H9 (cell line): Measurements from ENCODE around the gene TUT7. TPM values are rescaled to one million over a fixed set of nuclear protein-coding genes. Genes with fewer than 3 reads are reported as not detected.

Experiments used
- DNase-seq: peaks from one replicate; pipeline ENCODE4 v3.0.0-alpha.2; 2017
- H2AFZ ChIP-seq: one replicate; pipeline ENCODE4 v1.6.1; 2013; ENCODE audit warnings: mild to moderate bottlenecking, low read length, control low read depth, moderate library complexity
- H2AK5ac ChIP-seq: 2 replicates; pipeline ENCODE4 v1.6.1; 2013; ENCODE audit warnings: low read length, control low read depth, mixed read lengths; ENCODE audit not compliant: insufficient read length
- H2BK120ac ChIP-seq: one replicate; pipeline ENCODE4 v1.6.1; 2013; ENCODE audit warnings: low read depth, mild to moderate bottlenecking, low read length, control low read depth, inconsistent platforms; ENCODE audit not compliant: poor library complexity, severe bottlenecking
- H2BK12ac ChIP-seq: 2 replicates; pipeline ENCODE4 v1.6.1; 2013; ENCODE audit warnings: low read length, control low read depth, mixed read lengths, low read depth; ENCODE audit not compliant: insufficient read length
- H2BK15ac ChIP-seq: 2 replicates; pipeline ENCODE4 v1.6.1; 2013; ENCODE audit warnings: low read depth, low read length, control low read depth
- H2BK20ac ChIP-seq: one replicate; pipeline ENCODE4 v1.6.1; 2013; ENCODE audit warnings: low read depth, mild to moderate bottlenecking, low read length, control low read depth, inconsistent platforms; ENCODE audit not compliant: poor library complexity, severe bottlenecking
- H2BK5ac ChIP-seq: 2 replicates; pipeline ENCODE4 v1.6.1; 2013; ENCODE audit warnings: low read length, control low read depth, mixed read lengths; ENCODE audit not compliant: insufficient read length
- H3K14ac ChIP-seq: 2 replicates; pipeline ENCODE4 v1.6.1; 2013; ENCODE audit warnings: low read length, control low read depth; ENCODE audit not compliant: insufficient read depth
- H3K18ac ChIP-seq: 2 replicates; pipeline ENCODE4 v1.6.1; 2013; ENCODE audit warnings: low read depth, mild to moderate bottlenecking, mixed read lengths, low read length, control low read depth; ENCODE audit not compliant: insufficient read length
- H3K23ac ChIP-seq: 2 replicates; pipeline ENCODE4 v1.6.1; 2013; ENCODE audit warnings: low read length, control low read depth, mixed read lengths, low read depth; ENCODE audit not compliant: insufficient read length
- H3K23me2 ChIP-seq: 2 replicates; pipeline ENCODE4 v1.6.1; 2013; ENCODE audit warnings: low read depth, mild to moderate bottlenecking, mixed read lengths, low read length, control low read depth; ENCODE audit not compliant: insufficient read length, poor library complexity, severe bottlenecking
- H3K27ac ChIP-seq: 2 replicates; pipeline ENCODE4 v1.5.1; 2013; ENCODE audit warnings: low read length, control low read depth, mixed read lengths, low read depth; ENCODE audit not compliant: insufficient read length
- H3K27me3 ChIP-seq: 2 replicates; pipeline ENCODE4 v1.6.1; 2013; ENCODE audit warnings: low read length, control low read depth, inconsistent platforms; ENCODE audit not compliant: insufficient read depth
- H3K4ac ChIP-seq: 2 replicates; pipeline ENCODE4 v1.6.1; 2013; ENCODE audit warnings: low read depth, mild to moderate bottlenecking, control low read depth, inconsistent platforms, low read length, moderate library complexity
- H3K4me1 ChIP-seq: 2 replicates; pipeline ENCODE4 v1.6.1; 2013; ENCODE audit warnings: low read length, control low read depth, inconsistent platforms; ENCODE audit not compliant: insufficient read depth
- H3K4me2 ChIP-seq: 2 replicates; pipeline ENCODE4 v1.6.1; 2013; ENCODE audit warnings: low read length, control low read depth, mixed read lengths; ENCODE audit not compliant: insufficient read length, insufficient read depth
- H3K56ac ChIP-seq: 2 replicates; pipeline ENCODE4 v1.6.1; 2013; ENCODE audit warnings: low read depth, mild to moderate bottlenecking, mixed read lengths, low read length, control low read depth; ENCODE audit not compliant: insufficient read length
- H3K79me1 ChIP-seq: 2 replicates; pipeline ENCODE4 v1.6.1; 2013; ENCODE audit warnings: low read depth, mild to moderate bottlenecking, moderate library complexity, low read length, control low read depth, inconsistent platforms; ENCODE audit not compliant: insufficient read depth, poor library complexity, severe bottlenecking
- H3K79me2 ChIP-seq: 2 replicates; pipeline ENCODE4 v1.6.1; 2013; ENCODE audit warnings: low read length, control low read depth, inconsistent platforms; ENCODE audit not compliant: insufficient read depth
- H3K9ac ChIP-seq: 2 replicates; pipeline ENCODE4 v1.6.1; 2013; ENCODE audit warnings: low read length, control low read depth, mixed read lengths; ENCODE audit not compliant: insufficient read length; ENCODE audit errors: extremely low read depth
- H3K9me3 ChIP-seq: one replicate; pipeline ENCODE4 v1.6.1; 2013; ENCODE audit warnings: low read depth, low read length, inconsistent platforms; ENCODE audit not compliant: control insufficient read depth
- H3T11ph ChIP-seq: one replicate; pipeline ENCODE4 v1.6.1; 2013; ENCODE audit warnings: mild to moderate bottlenecking, low read length, control low read depth, inconsistent platforms
- H4K20me1 ChIP-seq: one replicate; pipeline ENCODE4 v1.6.1; 2013; ENCODE audit not compliant: control insufficient read depth, insufficient read length, insufficient read depth
- H4K5ac ChIP-seq: 2 replicates; pipeline ENCODE4 v1.6.1; 2013; ENCODE audit warnings: low read depth, mild to moderate bottlenecking, mixed read lengths, low read length, control low read depth; ENCODE audit not compliant: insufficient read length
- H4K8ac ChIP-seq: replicated peaks from 2 replicates; pipeline ENCODE4 v1.6.1; 2013; ENCODE audit warnings: low read length, control low read depth, mixed read lengths, low read depth; ENCODE audit not compliant: insufficient read length
- H4K91ac ChIP-seq: 2 replicates; pipeline ENCODE4 v1.6.1; 2013; ENCODE audit warnings: low read depth, mild to moderate bottlenecking, moderate library complexity, mixed read lengths, low read length, control low read depth; ENCODE audit not compliant: insufficient read length
- H3K27ac Mint-ChIP-seq, 3 experiments: 2 replicates in 2 of 3; 3 replicates in 1 of 3; pipeline ENCODE4 v1.8.0; 2020 to 2021; ENCODE audit warnings: mixed read lengths in 3 of 3, mild to moderate bottlenecking in 1 of 3, moderate library complexity in 1 of 3
- H3K27me3 Mint-ChIP-seq: 2 replicates; pipeline ENCODE4 v1.8.0; 2021; ENCODE audit warnings: low read depth, mild to moderate bottlenecking, moderate library complexity, mixed read lengths
- H3K36me3 Mint-ChIP-seq, 3 experiments: 2 replicates in 2 of 3; 3 replicates in 1 of 3; pipeline ENCODE4 v1.8.0; 2020 to 2021; ENCODE audit warnings: low read depth in 3 of 3, mixed read lengths in 3 of 3; ENCODE audit not compliant: insufficient read depth in 1 of 3
- H3K4me1 Mint-ChIP-seq, 2 experiments: 2 replicates each; pipeline ENCODE4 v1.8.0; 2020; ENCODE audit warnings: mixed read lengths in 2 of 2
- H3K4me3 Mint-ChIP-seq, 2 experiments: 2 replicates in 1 of 2; 3 replicates in 1 of 2; pipeline ENCODE4 v1.8.0; 2020 to 2021; ENCODE audit warnings: mild to moderate bottlenecking in 2 of 2, mixed read lengths in 2 of 2, moderate library complexity in 1 of 2
- H3K9me3 Mint-ChIP-seq, 2 experiments: 2 replicates in 1 of 2; 3 replicates in 1 of 2; pipeline ENCODE4 v1.8.0; 2020; ENCODE audit warnings: mild to moderate bottlenecking in 2 of 2, mixed read lengths in 2 of 2, moderate library complexity in 1 of 2
- CTCF ChIP-seq: fragments of 200-600 bp; sonication (generic); conservative IDR thresholded peaks from 3 replicates; pipeline ENCODE4 v1.8.0; 2021; ENCODE audit warnings: antibody characterized with exemption, mild to moderate bottlenecking
- WGBS: extraction: QIAGEN DNeasy Blood & Tissue Kit; methylation state at CpG from one replicate; pipeline ENCODE4 v1.1.7; 2013; ENCODE audit warnings: missing lambda C conversion rate, low lambda C conversion rate, mixed read lengths; ENCODE audit not compliant: insufficient read length; ENCODE audit errors: extremely low coverage; 5-methylcytosine and 5-hydroxymethylcytosine counted together
- total RNA-seq: library from RNA; stranded (reverse); gene quantifications from 2 replicates; pipeline ENCODE4 v1.2.1, GENCODE V29; 2021

Gene TUT7
- total RNA-seq, 1 experiment from 2014 or later: 23.1 TPM

DNA sequence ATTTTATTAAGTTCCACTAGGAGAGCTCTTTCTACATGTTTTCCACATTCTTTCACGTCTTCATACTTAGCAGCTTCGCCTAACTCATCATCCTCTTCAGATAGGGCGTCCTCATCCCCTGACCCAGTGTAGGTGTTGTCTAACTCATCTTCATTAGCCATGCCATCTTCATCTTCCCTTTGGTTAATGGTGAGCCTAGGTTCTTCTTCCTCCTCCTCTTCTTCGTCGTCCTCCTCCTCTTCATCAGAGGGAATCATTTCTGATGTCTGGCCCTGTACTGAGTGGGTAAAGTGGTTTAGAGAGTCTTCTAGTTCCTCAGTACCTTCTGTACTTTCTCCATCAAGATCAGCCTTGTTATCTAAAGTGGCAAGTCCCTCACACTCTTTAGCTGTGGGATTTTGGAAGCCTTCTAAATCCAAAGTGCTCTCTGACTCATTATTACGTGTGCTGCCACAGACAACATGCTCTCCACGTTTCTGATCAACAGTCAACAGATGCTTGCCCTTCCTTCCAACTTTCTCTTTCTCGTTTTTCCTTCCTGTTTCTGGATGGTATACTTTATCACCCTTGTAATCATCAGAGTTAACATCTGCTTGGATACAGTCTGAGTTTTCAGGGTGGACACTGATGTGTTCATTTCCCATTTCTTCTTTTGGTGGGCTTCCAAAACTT lies 31.1 kb downstream of the TUT7 start:
- Histone ChIP-seq H3K18ac (no peak overlapping the region), H2BK5ac (no peak overlapping the region), H3K27me3 (no peaks in the 10 kb centered on the region), H4K5ac (no peak overlapping the region), H3K4ac (no peak overlapping the region), H3K27ac (no peak overlapping the region), H3K9ac (no peak overlapping the region), H3K9me3 (no peaks in the 10 kb centered on the region), H2AK5ac (no peak overlapping the region), H2BK12ac (no peak overlapping the region), H3T11ph (no peak overlapping the region), H3K4me2 (no peak overlapping the region), H4K20me1 (no peaks in the 10 kb centered on the region), H3K4me1 (no peaks in the 10 kb centered on the region), H3K79me1 (no peaks in the 10 kb centered on the region), H2BK15ac (no peak overlapping the region), H4K8ac (no peak overlapping the region), H3K79me2 (no peaks in the 10 kb centered on the region), H2AFZ (no peak overlapping the region), H3K14ac (no peak overlapping the region), H2BK20ac (no peak overlapping the region), H4K91ac (no peak overlapping the region), H2BK120ac (no peak overlapping the region), H3K56ac (no peak overlapping the region), H3K23ac (no peak overlapping the region), H3K23me2 (no peaks in the 10 kb centered on the region)
- no peak for DNase-seq
- WGBS: no CpG with 5 or more reads among the region's 8 CpGs
- no peak overlapping the region for H3K27ac Mint-ChIP-seq
- no peaks in the 10 kb centered on the region for H3K9me3 Mint-ChIP-seq
- peaks cover 9% of the 10 kb centered on the region in 2 experiments for H3K4me1 Mint-ChIP-seq
- H3K4me3 Mint-ChIP-seq: no peak overlapping the region
- no peaks in the 10 kb centered on the region for H3K27me3 Mint-ChIP-seq
- no peak for TF ChIP-seq CTCF
- H3K36me3 Mint-ChIP-seq: peaks cover 31 to 75% (median 68%) of the 10 kb centered on the region in 3 experiments; a peak in 6 of 7 replicates
